HepG2 (cell line): Measurements from ENCODE around the gene TEX261. TPM values are rescaled to one million over a fixed set of nuclear protein-coding genes. Genes with fewer than 3 reads are reported as not detected.

Source experiments
- ATAC-seq: fragments of 200-7000 bp; cut with Tn5 transposase; 3 replicates; pipeline ENCODE4 v1.9.1; 2020; ENCODE audit warnings: mild to moderate bottlenecking, moderate library complexity
- BruUV-seq: library from RNA; stranded (reverse); fragments of 400-500 nt; replicated peaks from 2 replicates; lab custom pipeline; 2021; lab: Mats Ljungman, UMichigan
- CTCF ChIA-PET: fragments of 300-600 bp; formaldehyde crosslinking; extraction: SDS; loops from one replicate; lab custom pipeline; 2021; ENCODE audit warnings: low total read pairs, inconsistent platforms, low intra/inter-chr PET ratio; lab: Yijun Ruan, JAX
- POLR2A ChIA-PET: fragments of 350-600 bp; sonication (Branson Sonifier 250); formaldehyde crosslinking; loops from one replicate; lab custom pipeline; 2020; ENCODE audit warnings: antibody characterized with exemption, inconsistent platforms; lab: Yijun Ruan, JAX
- DNase-seq: peaks from one replicate; pipeline ENCODE4 v3.0.0-alpha.2; 2015; ENCODE audit warnings: low spot score
- FAIRE-seq: peaks from 3 replicates; lab custom pipeline; 2011; peaks lifted over from hg19 to GRCh38; lab: Jason Lieb, UNC
- H2AFZ ChIP-seq: one replicate; pipeline ENCODE4 v1.6.1; 2011; ENCODE audit warnings: low read length, inconsistent platforms
- H3K27ac ChIP-seq: fragments of 300-600 bp; 3 replicates; pipeline ENCODE4 v1.8.0; 2011; ENCODE audit warnings: mixed run types, mild to moderate bottlenecking, mixed read lengths, low read length, inconsistent platforms; ENCODE audit not compliant: insufficient read depth; ENCODE audit errors: extremely low read length
- H3K27me3 ChIP-seq, 2 experiments: fragments of 200-600 bp in 1 of 2; 2 replicates in 1 of 2; 3 replicates in 1 of 2; pipeline versions ENCODE4 v1.6.0 to v1.8.0; 2011; ENCODE audit warnings: low read length in 2 of 2, mild to moderate bottlenecking in 2 of 2, moderate library complexity in 2 of 2, inconsistent platforms in 1 of 2; ENCODE audit not compliant: insufficient read depth in 2 of 2, control insufficient read depth in 1 of 2
- H3K36me3 ChIP-seq, 2 experiments: fragments of 200-600 bp in 1 of 2; replicated peaks in 1 of 2; 2 replicates in 1 of 2; 3 replicates in 1 of 2; pipeline versions ENCODE4 v1.5.1 to v1.8.0; 2011; ENCODE audit warnings: low read length in 2 of 2, inconsistent platforms in 1 of 2; ENCODE audit not compliant: insufficient read depth in 2 of 2, control insufficient read depth in 1 of 2
- H3K4me1 ChIP-seq: 2 replicates; pipeline ENCODE4 v1.5.1; 2012; ENCODE audit warnings: low read length, inconsistent platforms; ENCODE audit not compliant: insufficient read depth
- H3K4me2 ChIP-seq: 2 replicates; pipeline ENCODE4 v1.6.0; 2011; ENCODE audit warnings: low read depth, low read length, inconsistent platforms
- H3K4me3 ChIP-seq, 3 experiments: fragments of 200-600 bp in 1 of 3; sonication (generic), shearing (Covaris generic) in 1 of 3; replicated peaks in 1 of 3; 2 replicates each; pipeline ENCODE4 v1.5.1; 2011 to 2016; ENCODE audit warnings: low read length in 3 of 3, inconsistent platforms in 2 of 3, low read depth in 2 of 3, mild to moderate bottlenecking in 2 of 3, control low read depth in 1 of 3, mixed read lengths in 1 of 3; ENCODE audit not compliant: insufficient read depth in 1 of 3
- H3K79me2 ChIP-seq: one replicate; pipeline ENCODE4 v1.6.1; 2011; ENCODE audit warnings: low read length, inconsistent platforms; ENCODE audit not compliant: insufficient read depth
- H3K9ac ChIP-seq: 2 replicates; pipeline ENCODE4 v1.6.0; 2011; ENCODE audit warnings: mild to moderate bottlenecking, low read depth, low read length, inconsistent platforms; ENCODE audit not compliant: insufficient read depth
- H3K9me3 ChIP-seq: 2 replicates; pipeline ENCODE4 v1.5.1; 2012; ENCODE audit warnings: mild to moderate bottlenecking, low read length
- H4K20me1 ChIP-seq: 2 replicates; pipeline ENCODE4 v1.6.0; 2011; ENCODE audit warnings: inconsistent platforms, mild to moderate bottlenecking, low read length, moderate library complexity; ENCODE audit not compliant: insufficient read depth
- HNF4A ChIP-seq: sonication (generic); formaldehyde crosslinking; IDR thresholded peaks from 2 replicates; pipeline ENCODE4 v1.4.0; 2020; ENCODE audit warnings: missing genetic modification reagents
- SRSF1 ChIP-seq: fragments of 200-400 bp; formaldehyde crosslinking; optimal IDR thresholded peaks from 2 replicates; pipeline ENCODE3; 2017; ENCODE audit warnings: mild to moderate bottlenecking, low read depth, low read length, moderate library complexity
- ZMYM3 ChIP-seq: sonication (generic); formaldehyde crosslinking; IDR thresholded peaks from 2 replicates; pipeline ENCODE4 v1.5.1; 2020; ENCODE audit warnings: mild to moderate bottlenecking, missing genetic modification reagents
- ZNF629 ChIP-seq: sonication (generic); formaldehyde crosslinking; conservative IDR thresholded peaks from 2 replicates; pipeline ENCODE4 v1.5.0; 2020; ENCODE audit warnings: missing genetic modification reagents
- ZNF678 ChIP-seq: sonication (generic); formaldehyde crosslinking; IDR thresholded peaks from 2 replicates; pipeline ENCODE4 v1.4.0; 2020; ENCODE audit warnings: mild to moderate bottlenecking, missing genetic modification reagents
- WGBS: methylation state at CpG from one replicate; pipeline ENCODE4 v1.1.6; 2017; ENCODE audit warnings: low lambda C conversion rate; 5-methylcytosine and 5-hydroxymethylcytosine counted together
- in situ Hi-C: cut with HindIII; loops from 2 replicates; pipeline ENCODE4 v1.10.0; 2017; ENCODE audit warnings: low pct_unique_long_range_greater_than_20kb; ENCODE audit not compliant: extremely low pct_ligation_motif_present
- intact Hi-C: fragments of 100-400 bp; cut with micrococcal nuclease; formaldehyde crosslinking; loops from one replicate; pipeline ENCODE4 v1.10.0; 2022; ENCODE audit not compliant: unreplicated experiment
- polyA plus RNA-seq, 8 experiments: library from polyadenylated mRNA; depleted of rRNA in 3 of 8; stranded (reverse) in 7 of 8; unstranded in 1 of 8; fragments of >200 nt; fragmentation: Illumina TruSeq in 4 of 8; extraction: Trizol in 4 of 8; gene quantifications; 2 replicates each; pipeline versions ENCODE4 v1.2.1 to v1.2.3, GENCODE V29; 2011 to 2016; ENCODE audit warnings: low read depth in 4 of 8, missing spikeins in 1 of 8, mixed read lengths in 1 of 8; ENCODE audit not compliant: insufficient read depth in 1 of 8
- total RNA-seq, 5 experiments: library from RNA; depleted of rRNA; stranded (reverse); fragments of >200 nt; fragmentation: Illumina TruSeq; extraction: Trizol; gene quantifications; 2 replicates each; pipeline ENCODE4 v1.2.3, GENCODE V29; 2016; ENCODE audit warnings: low read depth in 1 of 5
- TF ChIP-seq, protein P1 (sequence below): sonication (generic); formaldehyde crosslinking; IDR thresholded peaks from 2 replicates; pipeline ENCODE4 v1.4.0; 2020; ENCODE audit warnings: missing genetic modification reagents, borderline replicate concordance
- TF ChIP-seq, protein P2 (sequence below): sonication (generic); formaldehyde crosslinking; IDR thresholded peaks from 2 replicates; pipeline ENCODE4 v1.4.0; 2020; ENCODE audit warnings: missing genetic modification reagents
- TF ChIP-seq, protein P3 (sequence below): sonication (generic); formaldehyde crosslinking; IDR thresholded peaks from 2 replicates; pipeline ENCODE4; 2020; ENCODE audit warnings: missing genetic modification reagents, mild to moderate bottlenecking, borderline replicate concordance

TEX261 gene
- total and polyA plus RNA-seq, 2 of the 13 experiments (the other 11 are each of a cell fraction or from before 2014, with no cell fraction given), result 43.8 to 78.7 TPM

DNA sequence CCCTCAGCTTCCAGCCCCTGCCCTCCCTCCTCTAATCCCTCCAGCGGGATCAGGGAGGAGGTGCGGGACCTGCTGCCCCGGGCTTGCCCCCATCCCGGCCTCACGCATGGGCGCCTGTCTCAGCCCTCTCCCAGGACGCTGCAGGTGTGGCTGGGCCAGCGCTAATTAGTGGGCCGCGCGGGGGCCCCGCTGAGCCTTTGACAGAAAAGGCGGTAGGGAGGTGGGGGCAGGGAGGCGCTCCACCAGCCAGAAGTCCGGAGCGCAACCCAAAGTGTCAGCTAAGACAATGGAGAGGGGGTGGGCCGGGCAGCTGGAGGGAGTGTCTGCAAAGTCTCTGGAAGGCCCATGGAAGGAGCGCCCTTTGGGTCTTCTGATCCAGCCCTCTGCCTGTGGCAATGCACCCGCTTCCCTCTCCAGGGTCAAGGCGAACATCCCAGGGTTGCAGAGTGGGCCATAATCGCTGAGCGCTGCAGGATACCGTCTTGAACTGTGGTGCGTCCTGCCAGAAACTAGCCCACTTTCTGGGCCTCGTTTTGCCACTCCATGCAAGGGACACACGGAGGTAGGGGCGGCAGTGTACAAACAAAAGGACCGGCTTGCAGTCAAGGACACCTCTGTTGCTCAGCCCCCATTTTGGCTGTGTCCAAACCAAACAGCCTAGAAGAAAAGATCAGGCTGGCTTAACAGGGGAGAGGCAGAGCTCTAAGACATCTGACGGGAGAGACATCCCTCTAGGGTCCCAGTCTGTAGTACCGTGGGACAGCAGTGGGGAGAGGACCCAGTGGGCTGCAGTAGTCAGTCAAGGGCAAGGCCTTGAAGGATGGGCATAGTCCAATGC is 55.5 kb downstream of the TEX261 start:
- 73% methylated on average over 30 of the region's 30 CpGs for WGBS
- H3K79me2 ChIP-seq, result no peaks in the 10 kb centered on the region
- CTCF ChIA-PET, result interaction anchor here (1.3 kb wide), 1 partner anchor 68 kb away, joined by 3 read pairs; no protein-coding TSS in a partner anchor
- H3K36me3 ChIP-seq, result no peaks in the 10 kb centered on the region
- FAIRE-seq (no peak), DNase-seq (no peak), ATAC-seq (no peak)
- BruUV-seq, result no TSS peak
- no peaks in the 10 kb centered on the region; a peak in 1 of 5 replicates for H3K27me3 ChIP-seq
- H3K9me3 ChIP-seq, result no peaks in the 10 kb centered on the region
- POLR2A ChIA-PET, result interaction anchor here (1.1 to 1.2 kb wide), 2 partner anchors 9 to 17 kb away, joined by 4 to 5 read pairs; no protein-coding TSS in a partner anchor
- in situ Hi-C loops (no loop called here), intact Hi-C loops (no loop called here)
- H3K4me3 ChIP-seq, result no peak overlapping the region
- H2AFZ ChIP-seq, result no peak overlapping the region
- H3K4me1 ChIP-seq, result peaks cover 59% of the 10 kb centered on the region
- peak; percentile 85 for TF ChIP-seq ZNF629 (CRISPR knock-in tag)
- TF ChIP-seq HNF4A (CRISPR knock-in tag), result no peak
- TF ChIP-seq, protein P1, sequence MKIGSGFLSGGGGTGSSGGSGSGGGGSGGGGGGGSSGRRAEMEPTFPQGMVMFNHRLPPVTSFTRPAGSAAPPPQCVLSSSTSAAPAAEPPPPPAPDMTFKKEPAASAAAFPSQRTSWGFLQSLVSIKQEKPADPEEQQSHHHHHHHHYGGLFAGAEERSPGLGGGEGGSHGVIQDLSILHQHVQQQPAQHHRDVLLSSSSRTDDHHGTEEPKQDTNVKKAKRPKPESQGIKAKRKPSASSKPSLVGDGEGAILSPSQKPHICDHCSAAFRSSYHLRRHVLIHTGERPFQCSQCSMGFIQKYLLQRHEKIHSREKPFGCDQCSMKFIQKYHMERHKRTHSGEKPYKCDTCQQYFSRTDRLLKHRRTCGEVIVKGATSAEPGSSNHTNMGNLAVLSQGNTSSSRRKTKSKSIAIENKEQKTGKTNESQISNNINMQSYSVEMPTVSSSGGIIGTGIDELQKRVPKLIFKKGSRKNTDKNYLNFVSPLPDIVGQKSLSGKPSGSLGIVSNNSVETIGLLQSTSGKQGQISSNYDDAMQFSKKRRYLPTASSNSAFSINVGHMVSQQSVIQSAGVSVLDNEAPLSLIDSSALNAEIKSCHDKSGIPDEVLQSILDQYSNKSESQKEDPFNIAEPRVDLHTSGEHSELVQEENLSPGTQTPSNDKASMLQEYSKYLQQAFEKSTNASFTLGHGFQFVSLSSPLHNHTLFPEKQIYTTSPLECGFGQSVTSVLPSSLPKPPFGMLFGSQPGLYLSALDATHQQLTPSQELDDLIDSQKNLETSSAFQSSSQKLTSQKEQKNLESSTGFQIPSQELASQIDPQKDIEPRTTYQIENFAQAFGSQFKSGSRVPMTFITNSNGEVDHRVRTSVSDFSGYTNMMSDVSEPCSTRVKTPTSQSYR, result peak; percentile 28; the same call in 1 of the 2 replicates
- TF ChIP-seq ZMYM3 (CRISPR knock-in tag), result peak; percentile 41; the same call in 1 of the 2 replicates
- TF ChIP-seq SRSF1, result no peak
- TF ChIP-seq, protein P2, sequence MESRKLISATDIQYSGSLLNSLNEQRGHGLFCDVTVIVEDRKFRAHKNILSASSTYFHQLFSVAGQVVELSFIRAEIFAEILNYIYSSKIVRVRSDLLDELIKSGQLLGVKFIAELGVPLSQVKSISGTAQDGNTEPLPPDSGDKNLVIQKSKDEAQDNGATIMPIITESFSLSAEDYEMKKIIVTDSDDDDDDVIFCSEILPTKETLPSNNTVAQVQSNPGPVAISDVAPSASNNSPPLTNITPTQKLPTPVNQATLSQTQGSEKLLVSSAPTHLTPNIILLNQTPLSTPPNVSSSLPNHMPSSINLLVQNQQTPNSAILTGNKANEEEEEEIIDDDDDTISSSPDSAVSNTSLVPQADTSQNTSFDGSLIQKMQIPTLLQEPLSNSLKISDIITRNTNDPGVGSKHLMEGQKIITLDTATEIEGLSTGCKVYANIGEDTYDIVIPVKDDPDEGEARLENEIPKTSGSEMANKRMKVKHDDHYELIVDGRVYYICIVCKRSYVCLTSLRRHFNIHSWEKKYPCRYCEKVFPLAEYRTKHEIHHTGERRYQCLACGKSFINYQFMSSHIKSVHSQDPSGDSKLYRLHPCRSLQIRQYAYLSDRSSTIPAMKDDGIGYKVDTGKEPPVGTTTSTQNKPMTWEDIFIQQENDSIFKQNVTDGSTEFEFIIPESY (CRISPR knock-in tag), result peak; percentile 91
- TF ChIP-seq, protein P3, sequence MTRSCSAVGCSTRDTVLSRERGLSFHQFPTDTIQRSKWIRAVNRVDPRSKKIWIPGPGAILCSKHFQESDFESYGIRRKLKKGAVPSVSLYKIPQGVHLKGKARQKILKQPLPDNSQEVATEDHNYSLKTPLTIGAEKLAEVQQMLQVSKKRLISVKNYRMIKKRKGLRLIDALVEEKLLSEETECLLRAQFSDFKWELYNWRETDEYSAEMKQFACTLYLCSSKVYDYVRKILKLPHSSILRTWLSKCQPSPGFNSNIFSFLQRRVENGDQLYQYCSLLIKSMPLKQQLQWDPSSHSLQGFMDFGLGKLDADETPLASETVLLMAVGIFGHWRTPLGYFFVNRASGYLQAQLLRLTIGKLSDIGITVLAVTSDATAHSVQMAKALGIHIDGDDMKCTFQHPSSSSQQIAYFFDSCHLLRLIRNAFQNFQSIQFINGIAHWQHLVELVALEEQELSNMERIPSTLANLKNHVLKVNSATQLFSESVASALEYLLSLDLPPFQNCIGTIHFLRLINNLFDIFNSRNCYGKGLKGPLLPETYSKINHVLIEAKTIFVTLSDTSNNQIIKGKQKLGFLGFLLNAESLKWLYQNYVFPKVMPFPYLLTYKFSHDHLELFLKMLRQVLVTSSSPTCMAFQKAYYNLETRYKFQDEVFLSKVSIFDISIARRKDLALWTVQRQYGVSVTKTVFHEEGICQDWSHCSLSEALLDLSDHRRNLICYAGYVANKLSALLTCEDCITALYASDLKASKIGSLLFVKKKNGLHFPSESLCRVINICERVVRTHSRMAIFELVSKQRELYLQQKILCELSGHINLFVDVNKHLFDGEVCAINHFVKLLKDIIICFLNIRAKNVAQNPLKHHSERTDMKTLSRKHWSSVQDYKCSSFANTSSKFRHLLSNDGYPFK (CRISPR knock-in tag), result no peak
- TF ChIP-seq ZNF678 (CRISPR knock-in tag), result no peak
- no peaks in the 10 kb centered on the region for H4K20me1 ChIP-seq
- H3K4me2 ChIP-seq, result no peak overlapping the region
- no peak overlapping the region for H3K9ac ChIP-seq
- H3K27ac ChIP-seq, result no peak overlapping the region
